Omental fat pad (tissue), 4 donors: ENCODE results near the gene PPP1R2. TPM values are rescaled to one million over a fixed set of nuclear protein-coding genes. Genes with fewer than 3 reads are reported as not detected.
"Not testable (repeated sequence)": the region's sequence is repeated elsewhere in the genome, so short reads cannot be mapped to it uniquely, and the experiment has no call there.

Experiments used
- ATAC-seq: fragments of 150-250 bp; one replicate; pipeline ENCODE4 v1.9.1; 2016; ENCODE audit warnings: mild to moderate bottlenecking, moderate library complexity; ENCODE audit not compliant: low FRiP score
- DNase-seq: peaks from one replicate; pipeline ENCODE4 v3.0.0-alpha.2; 2019; ENCODE audit warnings: low spot score
- total RNA-seq, 4 donors: library from RNA; depleted of rRNA; stranded (reverse); fragments of >200 nt; gene quantifications; one replicate each; pipeline ENCODE4 v1.1.0, GENCODE V29; 2016
- TF ChIP-seq, protein P1 (sequence below), 3 donors: fragments of 450-650 bp; IDR thresholded peaks; one replicate each; pipeline ENCODE4 v1.5.1; 2016 to 2017; ENCODE audit warnings: antibody characterized with exemption in 3 of 3, mild to moderate bottlenecking in 3 of 3, moderate library complexity in 2 of 3

PPP1R2 gene
- total RNA-seq, 4 donors from 2014 or later: 29.1 to 70.8 (median 40.8) TPM

DNA sequence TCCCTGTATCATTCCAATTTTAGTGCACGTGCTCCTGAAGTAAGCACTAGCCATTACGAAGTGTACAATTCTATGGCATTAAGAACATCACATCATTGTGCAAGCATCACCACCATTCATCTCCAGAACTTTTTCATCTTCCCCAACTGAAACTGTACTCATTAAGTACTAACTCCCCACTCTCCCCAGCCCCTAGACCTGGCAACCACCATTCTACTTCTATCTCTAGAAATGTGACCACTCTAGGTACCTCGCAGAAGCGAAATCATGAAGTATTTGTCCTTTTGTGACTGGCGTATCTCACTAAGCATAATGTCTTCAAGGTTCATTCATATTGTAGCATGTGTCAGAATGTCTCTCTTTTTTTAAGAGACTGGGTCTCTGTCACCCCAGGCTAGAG is 11.4 kb downstream of the PPP1R2 start:
- DNase-seq: no peak
- ATAC-seq: no peak
- TF ChIP-seq, protein P1, sequence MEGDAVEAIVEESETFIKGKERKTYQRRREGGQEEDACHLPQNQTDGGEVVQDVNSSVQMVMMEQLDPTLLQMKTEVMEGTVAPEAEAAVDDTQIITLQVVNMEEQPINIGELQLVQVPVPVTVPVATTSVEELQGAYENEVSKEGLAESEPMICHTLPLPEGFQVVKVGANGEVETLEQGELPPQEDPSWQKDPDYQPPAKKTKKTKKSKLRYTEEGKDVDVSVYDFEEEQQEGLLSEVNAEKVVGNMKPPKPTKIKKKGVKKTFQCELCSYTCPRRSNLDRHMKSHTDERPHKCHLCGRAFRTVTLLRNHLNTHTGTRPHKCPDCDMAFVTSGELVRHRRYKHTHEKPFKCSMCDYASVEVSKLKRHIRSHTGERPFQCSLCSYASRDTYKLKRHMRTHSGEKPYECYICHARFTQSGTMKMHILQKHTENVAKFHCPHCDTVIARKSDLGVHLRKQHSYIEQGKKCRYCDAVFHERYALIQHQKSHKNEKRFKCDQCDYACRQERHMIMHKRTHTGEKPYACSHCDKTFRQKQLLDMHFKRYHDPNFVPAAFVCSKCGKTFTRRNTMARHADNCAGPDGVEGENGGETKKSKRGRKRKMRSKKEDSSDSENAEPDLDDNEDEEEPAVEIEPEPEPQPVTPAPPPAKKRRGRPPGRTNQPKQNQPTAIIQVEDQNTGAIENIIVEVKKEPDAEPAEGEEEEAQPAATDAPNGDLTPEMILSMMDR (IDR thresholded peaks at IDR 0.05): no peak

DNA sequence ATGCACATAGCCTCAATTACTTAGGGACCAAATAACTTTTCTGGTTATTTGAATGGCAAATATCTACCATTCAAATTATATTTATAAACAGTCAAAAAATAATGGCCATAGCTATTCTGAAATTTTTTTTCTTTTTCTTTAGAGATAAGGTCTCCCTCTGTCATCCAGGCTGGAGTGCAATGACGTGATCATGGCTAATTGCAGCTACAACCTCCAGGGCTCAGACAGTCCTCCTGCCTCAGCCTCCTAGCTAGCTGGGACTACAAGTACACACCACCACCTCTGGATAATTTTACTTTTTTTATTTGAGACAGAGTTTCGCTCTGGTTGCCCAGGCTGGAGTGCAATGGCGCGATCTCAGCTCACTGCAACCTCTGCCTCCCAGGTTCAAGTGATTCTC is 16.6 kb downstream of the PPP1R2 start:
- TF ChIP-seq, protein P1 (IDR thresholded peaks at IDR 0.05): no peak
- ATAC-seq (no peak), DNase-seq (no peak)

DNA sequence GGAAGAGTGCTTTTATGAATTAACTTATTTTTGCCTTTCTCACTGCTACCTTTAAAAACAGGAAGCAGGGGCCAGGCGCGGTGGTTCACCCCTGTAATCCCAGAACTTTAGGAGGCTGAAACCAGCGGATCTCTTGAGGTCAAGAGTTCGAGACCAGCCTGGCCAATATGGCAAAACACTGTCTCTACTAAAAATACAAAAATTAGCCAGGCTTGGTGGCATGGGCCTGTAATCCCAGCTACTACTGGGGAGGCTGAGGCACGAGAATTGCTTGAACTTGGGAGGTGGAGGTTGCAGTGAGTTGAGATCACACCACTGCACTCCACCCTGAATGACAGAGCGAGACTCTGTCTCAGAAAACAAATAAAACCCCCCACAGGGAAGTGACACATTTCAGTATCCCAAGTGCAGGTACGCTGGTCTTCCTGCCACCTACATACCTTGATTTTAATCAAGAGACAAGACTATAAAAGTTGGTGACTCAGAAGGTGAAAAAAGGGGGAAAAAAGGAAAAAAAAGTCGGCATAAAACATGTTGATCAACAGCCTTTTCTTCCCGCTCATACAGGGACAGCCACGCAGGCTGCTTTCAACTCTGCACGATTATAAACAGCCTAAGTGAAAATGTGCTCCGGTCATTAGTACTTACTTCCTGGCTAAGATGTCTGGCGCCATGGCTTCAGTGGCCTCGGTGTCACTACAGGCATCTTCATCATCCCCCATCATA is 18.8 kb downstream of the PPP1R2 start:
- TF ChIP-seq, protein P1 (IDR thresholded peaks at IDR 0.05): no peak
- no peak for ATAC-seq
- no peak for DNase-seq

DNA sequence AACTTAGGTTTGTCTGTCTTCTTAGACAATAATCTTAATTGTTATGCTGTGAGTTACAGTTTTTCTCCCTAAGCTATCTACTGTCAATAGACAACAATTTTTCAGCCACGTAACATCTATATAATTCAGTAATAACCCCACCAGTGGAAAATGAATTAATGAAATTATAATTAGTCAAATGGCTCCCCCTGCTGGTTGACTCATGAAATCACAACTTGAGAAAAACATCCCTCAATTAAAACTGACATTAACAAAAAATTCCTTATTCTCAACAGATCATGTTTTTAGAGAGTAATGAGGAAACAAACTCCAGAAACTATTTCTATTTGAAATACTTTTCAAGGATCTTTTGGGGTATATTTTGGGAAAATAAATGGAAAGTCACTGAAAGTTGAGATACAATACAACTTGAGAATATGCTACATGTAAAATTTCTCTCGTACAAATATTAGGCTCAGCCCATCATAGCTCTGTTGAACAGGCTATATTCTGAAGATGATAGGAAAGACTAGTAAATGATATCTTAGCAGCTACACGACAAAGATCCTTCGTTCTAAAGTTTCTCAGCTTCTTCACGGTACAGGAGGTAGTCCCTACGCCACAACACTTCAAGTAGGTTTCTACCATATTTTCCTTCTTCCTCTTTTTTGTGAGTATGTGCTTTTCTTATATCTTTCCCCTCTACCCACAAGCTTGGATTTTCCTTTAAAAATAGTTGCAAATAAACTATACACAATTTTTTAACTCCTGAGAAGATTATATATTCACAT is 20.7 kb downstream of the PPP1R2 start:
- no peak for DNase-seq
- TF ChIP-seq, protein P1 (IDR thresholded peaks at IDR 0.05): peak in 2 of 3 donors; percentile 19 to 25
- ATAC-seq: no peak

DNA sequence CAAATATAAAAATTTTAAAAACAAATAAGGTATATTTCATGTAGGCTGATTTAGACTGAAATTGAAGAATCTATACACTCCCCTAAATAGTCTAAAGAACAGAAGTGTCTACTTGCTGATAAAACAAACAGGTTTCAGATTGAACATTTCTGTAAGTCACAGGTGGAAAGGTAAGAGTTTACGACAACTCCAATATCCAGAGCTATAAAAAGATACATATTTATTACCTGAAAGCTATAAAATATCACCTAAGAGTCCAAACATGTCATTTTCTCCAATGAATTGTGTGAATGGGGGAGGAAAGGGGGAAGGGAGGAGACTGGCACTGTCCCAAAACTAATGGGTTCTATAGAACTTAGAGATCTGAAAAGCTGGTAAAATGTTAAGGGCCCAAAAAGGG is 26.1 kb downstream of the PPP1R2 start:
- ATAC-seq (no peak), DNase-seq (no peak)
- TF ChIP-seq, protein P1 (IDR thresholded peaks at IDR 0.05): no peak

DNA sequence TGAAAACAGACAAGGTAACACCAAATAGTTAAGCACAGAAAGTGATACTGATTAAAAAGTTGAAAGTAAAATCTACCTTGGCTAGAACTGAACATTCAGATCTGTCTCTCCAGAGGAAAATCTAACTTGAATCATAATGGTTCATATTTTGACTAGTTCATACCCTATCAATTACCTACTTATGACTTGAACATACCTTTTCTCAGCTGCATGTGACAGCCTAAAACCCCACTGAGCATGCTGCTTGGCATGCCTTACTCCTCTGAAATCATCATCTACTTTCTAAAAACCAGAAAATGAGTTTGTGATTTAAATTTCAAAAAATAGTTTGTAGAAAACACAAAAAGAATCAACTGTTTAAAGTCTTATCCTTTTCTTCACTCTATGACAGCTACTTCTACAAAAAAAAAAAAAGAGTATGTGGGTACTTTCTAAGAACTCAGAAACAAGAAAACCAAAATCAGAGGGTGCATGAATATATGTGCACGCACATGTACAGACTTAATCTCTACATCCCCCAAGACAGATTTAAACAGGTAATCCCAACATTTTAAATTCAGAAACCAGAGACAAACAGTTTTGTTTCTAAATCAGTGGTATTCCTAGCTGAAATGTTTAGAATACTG is 28.4 kb downstream of the PPP1R2 start:
- not testable (repeated sequence) for ATAC-seq, DNase-seq

DNA sequence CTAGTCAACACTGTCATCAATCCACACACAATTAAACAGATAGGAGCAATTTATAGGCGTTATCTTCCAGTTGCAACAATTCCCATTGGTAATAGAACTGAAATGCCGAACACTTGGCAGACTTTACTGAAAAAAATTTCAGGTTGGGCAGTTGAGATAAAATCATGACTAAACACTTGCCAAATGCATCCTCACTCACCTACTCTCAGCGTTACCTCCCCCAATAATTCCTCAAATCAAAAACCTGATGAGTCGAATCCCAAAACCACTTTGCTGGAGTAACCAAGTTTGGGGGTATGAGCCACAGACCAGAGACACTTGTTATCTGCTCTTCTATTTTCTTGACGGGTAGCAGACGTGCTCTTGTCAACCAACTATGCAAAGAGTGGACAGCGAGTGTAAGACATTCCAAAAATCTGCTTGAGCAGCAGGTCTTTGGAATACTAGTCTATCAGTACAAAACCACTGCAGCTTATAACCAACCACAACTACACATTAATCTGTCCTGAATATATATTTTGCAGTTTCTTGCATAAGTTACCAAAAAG is 30.3 kb downstream of the PPP1R2 start:
- ATAC-seq (peak; percentile 75), DNase-seq (no peak)
- TF ChIP-seq, protein P1 (IDR thresholded peaks at IDR 0.05): no peak
